ENCODE measurements around the gene ALDH1A3. TPM values are rescaled to one million over a fixed set of nuclear protein-coding genes. Genes with fewer than 3 reads are reported as not detected.

The ALDH1A3 gene
- total and polyA plus RNA-seq, 4 donors, result 0.79 to 8.4 (median 1.4) TPM

DNA sequence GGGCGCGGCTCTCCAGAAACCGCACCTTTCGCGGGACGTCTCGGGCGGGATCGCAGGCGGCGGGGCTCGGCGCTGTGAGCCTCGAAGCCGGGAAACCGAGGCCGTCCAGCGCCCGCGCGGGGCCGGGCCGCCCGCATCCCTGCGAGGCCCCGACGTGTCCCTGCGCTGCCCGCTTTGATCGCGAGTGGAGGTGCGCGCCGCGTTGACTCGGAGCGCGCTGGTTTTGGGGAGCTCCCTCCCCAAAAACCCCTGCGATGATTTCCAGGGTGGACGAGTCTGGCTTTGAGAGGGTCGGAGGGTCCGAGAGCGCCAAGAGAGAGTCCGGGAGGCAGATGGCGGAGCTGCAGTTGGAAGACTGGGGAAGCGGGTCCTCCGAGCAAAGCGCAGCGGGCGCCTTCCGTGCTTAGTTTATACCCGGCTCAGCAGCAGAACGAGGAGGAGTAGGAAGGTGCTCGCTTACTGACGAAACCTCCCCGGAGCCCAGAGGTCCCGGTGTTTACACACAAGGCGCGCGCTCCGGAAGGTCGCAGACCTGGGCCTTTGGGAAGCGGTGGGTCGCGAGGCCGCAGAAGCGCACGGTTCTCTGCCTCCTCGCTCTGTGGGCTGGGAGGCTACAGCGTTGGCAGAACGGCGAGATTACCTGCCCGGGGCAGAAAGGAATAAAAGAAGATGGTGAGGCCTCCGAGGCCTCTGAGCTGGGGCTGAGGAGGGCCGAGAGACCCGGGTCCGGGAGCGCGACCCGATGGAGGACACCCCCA is 687 bp downstream of the ALDH1A3 start:
- Histone ChIP-seq H3K9ac (ENCODE audit: low read depth in 1 of 2, low read length in 2 of 2) (no peak overlapping the region), H3K36me3 (ENCODE audit: control insufficient read depth in 4 of 4, insufficient read depth in 3 of 4, low read depth in 1 of 4, low read length in 3 of 4) (no peaks in the 10 kb centered on the region), H3K9me3 (ENCODE audit: control insufficient read depth in 4 of 4, low read length in 3 of 4) (no peaks in the 10 kb centered on the region), H3K4me3 (ENCODE audit: low read depth in 1 of 3, low read length in 3 of 3) (peak overlapping the region in 1 of 3 donors; percentile 53), H3K4me1 (ENCODE audit: control insufficient read depth in 4 of 4, insufficient read depth in 4 of 4, low read length in 3 of 4) (peaks cover 3 to 14% (median 7%) of the 10 kb centered on the region in 4 donors), H3K27me3 (ENCODE audit: control insufficient read depth in 4 of 4, insufficient read depth in 4 of 4, low read length in 3 of 4) (peaks cover 7 to 20% (median 9%) of the 10 kb centered on the region in 4 donors), H3K27ac (ENCODE audit: low read depth in 1 of 2, low read length in 2 of 2) (no peak overlapping the region)
- TF ChIP-seq NR2F2 (IDR thresholded peaks at IDR 0.05), result no peak
- TF ChIP-seq GABPA (IDR thresholded peaks at IDR 0.05 in 1 of 2, conservative IDR thresholded peaks at IDR 0.05 in 1 of 2), result no peak
- TF ChIP-seq, protein P1, sequence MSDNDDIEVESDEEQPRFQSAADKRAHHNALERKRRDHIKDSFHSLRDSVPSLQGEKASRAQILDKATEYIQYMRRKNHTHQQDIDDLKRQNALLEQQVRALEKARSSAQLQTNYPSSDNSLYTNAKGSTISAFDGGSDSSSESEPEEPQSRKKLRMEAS (IDR thresholded peaks at IDR 0.05), result no peak
- no peak for TF ChIP-seq TAF1 (conservative IDR thresholded peaks at IDR 0.05)
- 6% methylated on average over 80 of the region's 80 CpGs for WGBS
- DNase-seq (ENCODE audit: low spot score), result no peak

DNA sequence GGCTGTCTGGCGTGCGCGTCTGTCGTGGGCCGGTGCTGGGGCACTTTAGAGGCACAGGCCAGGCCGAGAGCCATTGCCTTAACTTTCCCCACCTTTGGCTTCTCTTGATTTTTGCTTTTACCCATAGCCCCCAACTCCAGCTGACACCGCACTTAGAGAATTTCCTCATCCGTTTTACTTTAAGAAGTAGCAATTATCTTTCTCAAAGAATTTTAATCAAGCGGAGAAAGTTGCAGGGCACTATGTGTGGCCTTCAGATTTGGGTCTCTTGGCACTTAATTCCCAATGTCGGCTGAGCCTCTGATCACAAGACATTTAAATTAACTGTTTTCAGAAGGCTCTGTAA is 1.2 kb downstream of the ALDH1A3 start:
- H3K36me3 ChIP-seq (ENCODE audit: control insufficient read depth in 4 of 4, insufficient read depth in 3 of 4, low read depth in 1 of 4, low read length in 3 of 4), result no peaks in the 10 kb centered on the region
- no peak overlapping the region for H3K4me3 ChIP-seq (ENCODE audit: low read depth in 1 of 3, low read length in 3 of 3)
- TF ChIP-seq, protein P2, sequence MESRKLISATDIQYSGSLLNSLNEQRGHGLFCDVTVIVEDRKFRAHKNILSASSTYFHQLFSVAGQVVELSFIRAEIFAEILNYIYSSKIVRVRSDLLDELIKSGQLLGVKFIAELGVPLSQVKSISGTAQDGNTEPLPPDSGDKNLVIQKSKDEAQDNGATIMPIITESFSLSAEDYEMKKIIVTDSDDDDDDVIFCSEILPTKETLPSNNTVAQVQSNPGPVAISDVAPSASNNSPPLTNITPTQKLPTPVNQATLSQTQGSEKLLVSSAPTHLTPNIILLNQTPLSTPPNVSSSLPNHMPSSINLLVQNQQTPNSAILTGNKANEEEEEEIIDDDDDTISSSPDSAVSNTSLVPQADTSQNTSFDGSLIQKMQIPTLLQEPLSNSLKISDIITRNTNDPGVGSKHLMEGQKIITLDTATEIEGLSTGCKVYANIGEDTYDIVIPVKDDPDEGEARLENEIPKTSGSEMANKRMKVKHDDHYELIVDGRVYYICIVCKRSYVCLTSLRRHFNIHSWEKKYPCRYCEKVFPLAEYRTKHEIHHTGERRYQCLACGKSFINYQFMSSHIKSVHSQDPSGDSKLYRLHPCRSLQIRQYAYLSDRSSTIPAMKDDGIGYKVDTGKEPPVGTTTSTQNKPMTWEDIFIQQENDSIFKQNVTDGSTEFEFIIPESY (IDR thresholded peaks at IDR 0.05), result no peak
- TF ChIP-seq RAD21 (IDR thresholded peaks at IDR 0.05), result no peak
- TF ChIP-seq HNF4A (conservative IDR thresholded peaks at IDR 0.05), result no peak
- no peak for TF ChIP-seq RXRA (IDR thresholded peaks at IDR 0.05)
- no peak for TF ChIP-seq FOXA2 (IDR thresholded peaks at IDR 0.05)
- DNase-seq (ENCODE audit: low spot score), result no peak
- H3K27me3 ChIP-seq (ENCODE audit: control insufficient read depth in 4 of 4, insufficient read depth in 4 of 4, low read length in 3 of 4), result peaks cover 7 to 20% (median 9%) of the 10 kb centered on the region in 4 donors
- no peak overlapping the region for H3K9ac ChIP-seq (ENCODE audit: low read depth in 1 of 2, low read length in 2 of 2)
- WGBS, result 35% methylated on average over 10 of the region's 10 CpGs
- H3K4me1 ChIP-seq (ENCODE audit: control insufficient read depth in 4 of 4, insufficient read depth in 4 of 4, low read length in 3 of 4), result peaks cover 3 to 14% (median 7%) of the 10 kb centered on the region in 4 donors
- no peak overlapping the region for H3K27ac ChIP-seq (ENCODE audit: low read depth in 1 of 2, low read length in 2 of 2)
- H3K9me3 ChIP-seq (ENCODE audit: control insufficient read depth in 4 of 4, low read length in 3 of 4), result no peaks in the 10 kb centered on the region

DNA sequence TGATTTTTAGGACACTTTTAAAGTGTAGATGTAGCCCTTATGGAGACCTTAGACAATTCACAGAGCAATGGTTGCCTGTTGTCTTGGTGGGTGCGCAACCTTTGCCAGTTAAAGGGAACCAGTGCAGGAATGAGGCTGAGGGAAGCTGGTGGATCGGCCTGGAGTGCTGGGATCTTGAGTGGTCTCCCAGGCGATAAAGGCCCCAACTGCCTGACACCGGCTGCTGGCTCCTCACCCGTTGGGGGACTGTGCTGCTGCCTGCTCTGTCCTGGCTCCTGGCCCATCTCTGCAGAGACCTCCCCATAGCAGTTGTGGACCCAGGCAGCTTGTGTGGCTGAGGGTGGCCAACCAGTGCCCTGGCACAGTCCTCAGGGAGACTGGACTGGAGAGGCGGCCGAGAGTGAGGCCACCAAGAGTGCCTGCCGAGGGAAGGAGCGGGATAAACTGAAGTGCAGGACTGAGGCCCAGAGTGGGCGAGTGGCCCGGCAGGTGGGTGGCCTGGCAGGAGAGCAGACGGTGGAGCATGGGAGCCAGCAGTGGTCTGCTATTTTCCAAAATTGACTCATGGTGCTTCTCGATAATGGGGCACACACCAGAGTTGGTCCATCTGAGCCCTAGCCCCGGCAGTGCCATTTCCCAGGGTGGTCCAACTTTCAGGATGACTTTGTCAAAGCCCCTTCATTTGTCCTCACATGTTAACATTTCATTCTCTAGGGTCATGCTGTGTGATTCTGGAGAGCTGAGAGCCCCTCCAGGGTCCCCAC is 2.1 kb downstream of the ALDH1A3 start:
- Histone ChIP-seq H3K27ac (ENCODE audit: low read depth in 1 of 2, low read length in 2 of 2) (no peak overlapping the region), H3K4me3 (ENCODE audit: low read depth in 1 of 3, low read length in 3 of 3) (no peak overlapping the region), H3K36me3 (ENCODE audit: control insufficient read depth in 4 of 4, insufficient read depth in 3 of 4, low read depth in 1 of 4, low read length in 3 of 4) (no peaks in the 10 kb centered on the region), H3K27me3 (ENCODE audit: control insufficient read depth in 4 of 4, insufficient read depth in 4 of 4, low read length in 3 of 4) (peaks cover 4 to 23% (median 9%) of the 10 kb centered on the region in 4 donors), H3K9me3 (ENCODE audit: control insufficient read depth in 4 of 4, low read length in 3 of 4) (no peaks in the 10 kb centered on the region), H3K9ac (ENCODE audit: low read depth in 1 of 2, low read length in 2 of 2) (no peak overlapping the region), H3K4me1 (ENCODE audit: control insufficient read depth in 4 of 4, insufficient read depth in 4 of 4, low read length in 3 of 4) (peaks cover 3 to 14% (median 7%) of the 10 kb centered on the region in 4 donors)
- 85% methylated on average over 14 of the region's 14 CpGs for WGBS
- no peak for DNase-seq (ENCODE audit: low spot score)
- TF ChIP-seq FOXA1 (IDR thresholded peaks at IDR 0.05) (no peak), HNF4A (conservative IDR thresholded peaks at IDR 0.05) (no peak), RAD21 (IDR thresholded peaks at IDR 0.05) (no peak), RXRA (IDR thresholded peaks at IDR 0.05) (no peak), TAF1 (conservative IDR thresholded peaks at IDR 0.05) (no peak), GABPA (IDR thresholded peaks at IDR 0.05 in 1 of 2, conservative IDR thresholded peaks at IDR 0.05 in 1 of 2) (no peak), EGR1 (IDR thresholded peaks at IDR 0.05; ENCODE audit: low read depth in 2 of 2) (no peak), SP1 (IDR thresholded peaks at IDR 0.05) (no peak)
- TF ChIP-seq, protein P2 (IDR thresholded peaks at IDR 0.05), result no peak
- TF ChIP-seq, protein P3, sequence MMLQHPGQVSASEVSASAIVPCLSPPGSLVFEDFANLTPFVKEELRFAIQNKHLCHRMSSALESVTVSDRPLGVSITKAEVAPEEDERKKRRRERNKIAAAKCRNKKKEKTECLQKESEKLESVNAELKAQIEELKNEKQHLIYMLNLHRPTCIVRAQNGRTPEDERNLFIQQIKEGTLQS (IDR thresholded peaks at IDR 0.05), result no peak
- TF ChIP-seq, protein P4, sequence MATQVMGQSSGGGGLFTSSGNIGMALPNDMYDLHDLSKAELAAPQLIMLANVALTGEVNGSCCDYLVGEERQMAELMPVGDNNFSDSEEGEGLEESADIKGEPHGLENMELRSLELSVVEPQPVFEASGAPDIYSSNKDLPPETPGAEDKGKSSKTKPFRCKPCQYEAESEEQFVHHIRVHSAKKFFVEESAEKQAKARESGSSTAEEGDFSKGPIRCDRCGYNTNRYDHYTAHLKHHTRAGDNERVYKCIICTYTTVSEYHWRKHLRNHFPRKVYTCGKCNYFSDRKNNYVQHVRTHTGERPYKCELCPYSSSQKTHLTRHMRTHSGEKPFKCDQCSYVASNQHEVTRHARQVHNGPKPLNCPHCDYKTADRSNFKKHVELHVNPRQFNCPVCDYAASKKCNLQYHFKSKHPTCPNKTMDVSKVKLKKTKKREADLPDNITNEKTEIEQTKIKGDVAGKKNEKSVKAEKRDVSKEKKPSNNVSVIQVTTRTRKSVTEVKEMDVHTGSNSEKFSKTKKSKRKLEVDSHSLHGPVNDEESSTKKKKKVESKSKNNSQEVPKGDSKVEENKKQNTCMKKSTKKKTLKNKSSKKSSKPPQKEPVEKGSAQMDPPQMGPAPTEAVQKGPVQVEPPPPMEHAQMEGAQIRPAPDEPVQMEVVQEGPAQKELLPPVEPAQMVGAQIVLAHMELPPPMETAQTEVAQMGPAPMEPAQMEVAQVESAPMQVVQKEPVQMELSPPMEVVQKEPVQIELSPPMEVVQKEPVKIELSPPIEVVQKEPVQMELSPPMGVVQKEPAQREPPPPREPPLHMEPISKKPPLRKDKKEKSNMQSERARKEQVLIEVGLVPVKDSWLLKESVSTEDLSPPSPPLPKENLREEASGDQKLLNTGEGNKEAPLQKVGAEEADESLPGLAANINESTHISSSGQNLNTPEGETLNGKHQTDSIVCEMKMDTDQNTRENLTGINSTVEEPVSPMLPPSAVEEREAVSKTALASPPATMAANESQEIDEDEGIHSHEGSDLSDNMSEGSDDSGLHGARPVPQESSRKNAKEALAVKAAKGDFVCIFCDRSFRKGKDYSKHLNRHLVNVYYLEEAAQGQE (IDR thresholded peaks at IDR 0.05), result no peak
